Stimulated activated CD4-positive, alpha-beta T cell treated with anti-CD3 and anti-CD28 coated beads, Interleukin-1b, Interleukin-23, amount 100 ng/mL, for 24 hours (primary cell): Measurements from ENCODE around the gene TPD52L1.

Source experiments
- DNase-seq, 4 experiments: peaks; one replicate each; pipeline ENCODE4 v3.0.0-alpha.2; 2020; ENCODE audit warnings: low read depth in 4 of 4, low spot score in 1 of 4

The TPD52L1 gene

DNA sequence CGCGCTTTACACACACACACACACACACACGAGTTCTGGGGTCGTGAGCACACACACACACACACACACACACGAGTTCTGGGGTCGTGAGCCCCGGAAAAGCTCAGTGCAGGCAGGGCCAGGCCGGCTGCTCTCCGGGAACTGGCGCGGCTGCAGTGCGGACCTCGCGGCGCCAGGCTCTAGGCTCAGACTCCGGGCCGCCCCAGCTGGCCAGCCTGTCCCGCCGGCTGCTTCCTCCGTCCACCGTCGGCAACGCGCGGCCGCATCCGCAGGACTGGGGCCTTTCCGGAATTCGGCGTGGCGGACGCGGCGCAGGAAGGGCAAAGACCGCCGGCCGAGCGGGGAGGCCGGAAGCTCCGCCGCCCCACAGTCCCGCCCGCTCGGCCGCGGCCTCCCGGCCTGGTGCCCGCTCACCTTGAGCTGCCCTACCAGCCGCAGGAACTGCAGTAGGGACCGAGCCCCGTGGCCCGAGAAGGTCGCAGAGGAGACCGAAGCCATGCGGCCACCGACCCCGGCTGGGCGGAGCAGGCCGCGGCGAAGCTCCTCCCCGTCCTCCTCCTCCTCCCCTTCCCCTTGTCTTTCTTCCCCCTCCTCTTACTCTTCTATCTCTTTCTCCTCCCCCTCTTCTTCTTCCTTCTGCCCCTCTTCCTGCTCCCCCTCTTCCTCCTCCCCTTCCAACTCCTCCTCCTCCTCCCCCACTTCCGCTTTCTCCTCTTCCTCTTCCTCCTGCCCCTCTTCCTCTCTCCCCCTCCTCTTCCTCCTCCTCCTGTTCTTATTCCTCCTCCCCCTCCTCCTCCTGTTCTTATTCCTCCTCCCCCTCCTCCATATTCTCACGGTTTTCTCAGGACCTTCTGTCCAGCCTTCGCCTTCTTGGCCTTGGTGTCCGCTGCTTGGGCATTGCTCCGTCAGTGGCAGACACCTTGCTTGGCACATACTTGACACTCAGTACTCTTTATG lies 148.1 kb downstream of the TPD52L1 start, which contains the start of gene HDDC2:
HDDC2 (minus strand) TSS at position 533 of the 957 bp plus-strand sequence; CDS start at position 498, 35 bp downstream.
- peak; percentile 16 to 36 (median 31) for DNase-seq

DNA sequence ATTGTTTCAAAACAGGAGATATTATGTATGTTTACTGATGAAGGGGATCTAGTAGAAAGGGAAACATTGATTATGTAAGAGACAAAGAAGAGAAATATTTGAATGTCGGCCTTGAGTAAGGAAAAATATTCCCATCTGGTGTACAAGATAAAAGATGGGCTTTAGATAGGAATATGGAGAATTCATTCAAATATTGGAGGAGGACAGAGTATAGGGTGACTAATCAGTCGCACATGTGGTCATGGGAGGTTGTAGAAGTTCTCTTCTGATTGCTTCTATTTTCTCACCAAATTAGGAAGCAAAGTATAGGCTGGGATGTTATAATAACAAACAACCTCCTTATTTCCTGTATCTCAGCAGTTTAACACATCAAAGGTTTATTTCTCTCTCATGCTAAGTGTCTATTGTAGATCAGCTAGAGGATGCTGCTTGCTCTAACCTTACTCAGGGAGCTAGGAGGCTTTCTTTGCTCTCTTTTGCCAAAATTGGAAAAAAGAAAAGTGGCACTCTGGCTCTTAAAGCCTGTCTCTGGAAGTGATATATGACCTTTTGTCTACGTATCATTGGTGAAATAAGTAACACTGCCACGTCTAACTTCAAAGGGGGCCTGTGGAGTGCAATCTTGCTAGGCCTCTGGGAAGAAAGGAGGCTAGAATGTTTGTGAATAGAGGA lies 149.4 kb downstream of the TPD52L1 start:
- no peak for DNase-seq

- DNase-seq: no peak
These were observed 149.9 kb downstream of the TPD52L1 start for GRCh38 chr6:125303512-125303854.

DNA sequence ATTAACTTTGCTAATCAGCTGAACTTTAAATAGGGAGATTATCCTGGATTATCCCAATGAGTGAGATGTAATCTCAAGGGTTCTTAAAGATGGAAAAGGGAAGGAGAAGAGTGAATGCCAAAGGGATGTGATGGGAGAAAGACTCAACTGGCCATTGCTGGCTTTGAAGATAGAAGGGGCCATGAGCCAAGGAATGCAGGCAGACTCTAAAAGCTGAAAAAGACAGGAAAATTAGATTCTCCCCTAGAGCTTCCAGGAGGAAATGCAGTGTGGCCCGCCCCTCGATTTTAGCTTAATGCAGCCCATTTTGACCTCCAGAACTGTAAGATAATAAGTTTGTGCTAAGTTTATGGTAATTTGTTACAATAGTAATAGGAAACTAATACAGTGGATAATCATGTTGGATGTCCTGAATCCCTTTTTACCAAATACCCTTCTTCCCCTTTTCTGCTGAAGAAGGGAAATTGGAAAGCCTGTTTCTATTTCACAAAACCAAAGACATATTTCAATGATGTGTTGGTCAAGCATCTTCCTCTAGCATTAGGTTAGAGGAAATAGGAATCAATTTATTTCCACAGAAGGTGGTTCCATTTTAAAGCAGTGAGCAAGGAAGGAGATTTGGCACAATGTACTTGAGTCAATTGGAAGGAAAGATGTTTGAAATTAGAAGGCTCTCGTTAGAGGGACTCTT lies 151.5 kb downstream of the TPD52L1 start:
- no peak for DNase-seq

DNA sequence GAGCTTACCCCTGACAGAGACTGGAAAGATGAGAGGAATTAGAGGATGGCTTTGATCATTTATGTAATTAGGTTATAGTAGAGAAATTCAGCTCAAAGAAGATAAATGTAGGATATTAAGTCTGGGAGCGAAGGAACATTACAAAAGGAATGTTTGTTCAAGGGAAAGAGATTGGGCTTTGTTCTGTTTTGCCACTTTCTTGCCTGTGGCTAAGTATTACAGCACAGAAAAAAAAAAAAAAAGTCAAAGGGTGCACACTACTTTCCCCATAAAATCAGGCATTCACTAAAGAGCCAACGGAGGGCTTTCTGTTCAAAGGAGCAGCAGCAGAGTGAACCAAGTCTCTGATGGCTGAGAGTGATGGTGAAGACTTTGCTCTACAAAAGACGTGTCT lies 153.2 kb downstream of the TPD52L1 start:
- DNase-seq: no peak

DNA sequence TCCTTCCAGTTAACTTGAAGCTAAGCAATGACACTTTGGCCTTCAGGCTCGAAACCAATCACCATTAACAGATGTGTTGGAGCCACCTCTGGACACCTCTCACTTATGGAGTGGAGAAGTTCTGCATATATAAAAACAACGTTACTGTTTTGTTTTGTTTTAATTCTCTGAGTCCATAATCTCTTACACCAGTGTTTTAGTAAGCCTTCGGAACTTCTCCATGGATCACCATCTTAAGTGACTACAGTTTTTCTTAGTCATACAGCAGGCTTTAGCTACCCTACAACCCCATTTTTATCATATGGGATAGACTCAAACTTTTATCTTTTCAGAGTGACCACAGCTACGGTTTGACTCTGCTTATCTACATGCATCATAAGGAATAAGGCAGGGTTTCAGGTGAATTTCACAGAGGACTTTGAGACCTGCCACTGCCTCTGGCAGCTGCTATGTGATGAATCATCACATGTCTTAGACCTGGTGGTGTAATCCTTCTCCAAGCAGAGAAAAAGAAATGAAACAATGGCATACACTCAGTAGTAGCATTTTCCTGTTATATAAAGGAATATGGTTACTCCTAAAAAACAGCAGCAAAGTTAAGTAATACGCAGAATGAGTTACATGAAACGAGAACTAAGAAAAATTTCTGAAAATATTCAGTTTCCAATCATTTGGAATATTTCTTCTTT lies 153.7 kb downstream of the TPD52L1 start:
- no peak for DNase-seq

DNA sequence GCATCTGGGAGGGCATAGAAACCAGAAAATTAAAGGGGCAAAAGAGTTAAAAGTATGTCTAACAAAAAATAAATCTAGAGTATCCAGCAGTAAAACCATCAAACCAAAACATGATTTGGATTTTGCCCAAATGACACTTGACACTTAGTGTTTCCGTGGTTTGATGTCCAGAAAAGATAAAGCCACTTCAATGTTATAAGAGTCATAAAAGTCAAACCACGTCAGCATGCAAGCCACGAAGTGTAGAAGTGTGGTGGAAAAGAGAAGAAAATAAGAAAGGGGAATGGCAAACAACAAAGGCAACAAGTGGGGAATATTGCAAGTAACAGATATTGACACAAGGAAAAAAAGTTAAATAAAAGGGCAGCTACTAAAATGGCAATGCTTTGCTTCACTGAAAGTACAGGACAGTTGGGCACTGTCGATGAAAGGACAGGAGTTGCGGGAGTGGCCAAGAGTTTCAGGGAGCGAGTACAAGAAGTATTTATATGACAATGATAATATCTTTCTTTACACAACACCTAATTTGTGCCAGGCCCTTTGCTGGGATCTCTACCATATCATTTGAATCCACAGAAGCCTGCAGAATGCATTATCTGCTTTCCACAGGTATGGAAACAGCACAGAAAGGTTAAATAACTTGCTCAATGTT lies 154.5 kb downstream of the TPD52L1 start:
- no peak for DNase-seq

DNA sequence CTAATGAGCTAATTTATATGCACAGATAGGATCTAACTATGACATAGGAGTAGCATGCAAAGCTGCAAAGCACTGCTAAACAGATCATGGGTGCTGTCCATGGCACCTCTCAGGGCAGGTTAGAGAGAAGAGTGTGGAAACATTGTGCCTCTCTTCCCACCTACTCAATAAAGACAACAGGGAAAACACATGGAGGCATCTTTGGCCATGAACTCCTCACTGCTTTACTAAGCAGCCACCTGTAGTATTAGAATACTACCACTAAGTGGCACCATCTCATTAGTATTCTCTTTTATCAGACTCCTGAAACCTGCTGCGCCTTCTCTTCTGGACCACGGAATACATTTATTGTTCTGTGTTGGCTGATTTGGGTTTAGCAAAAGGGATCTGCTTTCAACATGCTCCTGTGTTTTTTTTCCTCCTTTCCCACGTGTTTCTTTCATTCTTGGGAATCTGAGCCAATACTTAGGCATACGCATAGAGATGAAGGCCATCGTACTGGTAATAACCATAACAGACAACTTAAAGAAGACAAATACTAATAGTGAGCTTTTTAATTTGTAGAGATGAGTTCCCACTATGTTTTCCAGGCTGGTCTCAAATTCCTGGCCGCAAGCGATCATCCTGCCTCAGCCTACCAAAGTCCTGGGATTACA lies 157.5 kb downstream of the TPD52L1 start:
- no peak for DNase-seq

DNA sequence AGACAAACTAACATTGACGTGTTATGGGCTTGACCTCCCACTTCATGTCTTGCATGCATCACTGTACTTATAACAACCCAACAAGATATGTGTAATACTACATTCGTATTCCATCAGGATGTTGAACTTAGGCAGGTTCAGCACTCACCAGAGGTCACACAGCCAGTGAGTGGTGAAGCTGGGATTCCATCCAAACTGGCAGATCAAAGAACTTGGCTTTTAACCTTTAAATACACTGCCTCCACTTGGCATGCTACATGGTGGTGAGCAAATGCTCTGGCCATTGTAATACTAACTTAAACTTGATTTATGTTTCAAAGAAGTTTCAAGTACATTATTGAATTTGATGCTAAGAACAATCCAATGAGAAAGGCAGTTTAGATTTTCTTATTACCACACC lies 158.9 kb downstream of the TPD52L1 start:
- no peak for DNase-seq

- no peak for DNase-seq
These were observed 159.4 kb downstream of the TPD52L1 start for GRCh38 chr6:125312950-125313349.
